ENCODE results near the gene PI16.

The PI16 gene

DNA sequence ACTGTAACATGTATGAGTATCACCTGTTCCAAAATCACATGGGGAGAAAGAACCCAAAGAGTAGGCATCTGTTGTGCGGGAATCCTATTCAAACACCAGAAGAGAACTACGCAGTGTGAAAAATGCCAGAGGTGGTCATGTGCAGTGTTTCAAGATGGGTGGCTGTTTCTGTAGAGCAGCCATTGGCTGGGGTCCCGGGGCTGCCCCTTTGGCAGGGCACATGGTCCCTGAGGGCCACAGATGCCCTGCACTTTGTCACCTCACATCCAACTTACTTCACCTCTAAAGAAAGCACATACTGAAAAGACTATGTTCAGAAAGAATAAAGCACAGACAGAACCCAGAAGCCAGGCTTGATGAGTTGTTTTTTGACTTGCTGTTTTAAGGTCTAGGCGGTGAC, 19.1 kb downstream of the PI16 start:
- H3K27ac Mint-ChIP-seq = peak overlapping the region in 1 of 2 donors; percentile 85
- no peak for DNase-seq
- no peaks in the 10 kb centered on the region for H3K27me3 Mint-ChIP-seq
- H3K4me1 Mint-ChIP-seq = no peaks in the 10 kb centered on the region
- no peak overlapping the region for H3K4me3 Mint-ChIP-seq
- ATAC-seq = no peak
- no peaks in the 10 kb centered on the region for H3K9me3 Mint-ChIP-seq

DNA sequence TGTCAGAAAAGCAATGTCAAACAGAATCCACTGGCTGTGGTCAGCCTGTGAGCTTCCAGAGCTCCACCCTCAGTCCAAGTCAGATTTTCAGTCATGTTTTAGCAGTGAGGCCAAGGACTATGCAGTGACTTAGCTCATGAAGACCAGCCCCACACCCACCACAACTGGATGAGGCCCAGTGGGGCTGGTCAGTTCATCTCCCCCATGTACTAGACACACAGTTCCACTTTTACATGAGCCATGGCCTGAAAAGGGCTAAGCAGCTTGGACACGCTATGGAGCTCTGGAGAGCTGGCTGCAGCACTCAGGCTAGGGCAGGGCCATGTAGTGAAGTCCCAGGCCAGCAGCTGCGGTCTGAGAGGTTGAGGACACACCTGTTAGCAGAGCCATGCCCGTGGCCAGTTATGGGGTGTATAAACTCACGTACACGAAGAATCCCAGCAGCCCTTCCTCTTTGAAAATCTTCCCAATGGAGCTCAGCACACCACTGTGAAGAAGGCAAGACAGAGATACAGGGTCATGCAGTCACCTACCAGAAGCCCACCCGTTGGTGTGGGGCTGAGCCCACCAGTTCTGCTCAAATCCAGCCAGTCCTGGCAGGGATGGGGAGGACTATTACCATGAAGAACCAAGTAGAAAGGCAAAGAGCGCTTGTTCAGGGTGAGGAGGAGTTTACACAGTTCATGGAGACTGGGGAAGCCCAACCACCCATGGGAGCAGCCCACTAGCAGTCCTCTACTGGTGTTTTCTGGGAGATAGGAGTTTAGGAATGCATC, 20.9 kb downstream of the PI16 start:
- Mint-ChIP-seq H3K4me3 (no peak overlapping the region), H3K9me3 (no peaks in the 10 kb centered on the region), H3K27ac (peak overlapping the region in 1 of 2 donors; percentile 27), H3K27me3 (no peaks in the 10 kb centered on the region), H3K4me1 (peaks cover 9% of the 10 kb centered on the region)
- ATAC-seq (no peak), DNase-seq (no peak)

- H3K27me3 Mint-ChIP-seq = no peaks in the 10 kb centered on the region
- no peak overlapping the region for H3K4me3 Mint-ChIP-seq
- ATAC-seq (no peak), DNase-seq (no peak)
- H3K27ac Mint-ChIP-seq = peak overlapping the region in 1 of 2 donors; percentile 27
- no peaks in the 10 kb centered on the region for H3K9me3 Mint-ChIP-seq
- H3K4me1 Mint-ChIP-seq = peaks cover 14% of the 10 kb centered on the region
Measured at GRCh38 chr6:36976007-36976264, 21.4 kb downstream of the PI16 start.

DNA sequence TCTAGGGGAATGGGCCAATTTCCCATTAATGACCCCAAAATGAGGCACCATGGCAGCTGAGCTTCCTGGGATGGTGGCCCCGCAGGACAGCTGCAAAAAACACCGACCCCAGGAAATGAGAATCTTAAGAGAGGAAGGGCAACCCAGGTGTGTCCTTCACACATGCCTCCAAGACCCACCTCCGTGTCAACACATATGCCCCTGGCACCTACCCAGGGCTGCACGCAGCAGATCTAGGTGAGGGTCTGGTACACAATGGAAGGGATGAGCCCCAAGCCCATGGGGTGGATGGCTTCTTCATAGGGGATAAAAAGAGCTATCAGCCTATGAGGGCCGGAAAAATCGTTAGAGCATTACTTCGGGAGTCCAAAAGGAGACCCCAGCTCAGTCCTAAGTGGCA, 22.0 kb downstream of the PI16 start:
- peaks cover 20% of the 10 kb centered on the region for H3K4me1 Mint-ChIP-seq
- H3K4me3 Mint-ChIP-seq = no peak overlapping the region
- no peaks in the 10 kb centered on the region for H3K9me3 Mint-ChIP-seq
- DNase-seq = no peak
- peak overlapping the region in 1 of 2 donors; percentile 27 for H3K27ac Mint-ChIP-seq
- no peaks in the 10 kb centered on the region for H3K27me3 Mint-ChIP-seq
- no peak for ATAC-seq

- Mint-ChIP-seq H3K27ac (no peak overlapping the region), H3K9me3 (no peaks in the 10 kb centered on the region), H3K4me3 (no peak overlapping the region), H3K4me1 (peaks cover 24% of the 10 kb centered on the region), H3K27me3 (no peaks in the 10 kb centered on the region)
- DNase-seq (no peak), ATAC-seq (no peak)
Measured at GRCh38 chr6:36976931-36977330, 22.4 kb downstream of the PI16 start.

- ATAC-seq = peak; percentile 27
- no peak overlapping the region for H3K4me3 Mint-ChIP-seq
- peak overlapping the region in 1 of 2 donors; percentile 45 for H3K27ac Mint-ChIP-seq
Measured at GRCh38 chr6:36977470-36977941, 23.0 kb downstream of the PI16 start.

DNA sequence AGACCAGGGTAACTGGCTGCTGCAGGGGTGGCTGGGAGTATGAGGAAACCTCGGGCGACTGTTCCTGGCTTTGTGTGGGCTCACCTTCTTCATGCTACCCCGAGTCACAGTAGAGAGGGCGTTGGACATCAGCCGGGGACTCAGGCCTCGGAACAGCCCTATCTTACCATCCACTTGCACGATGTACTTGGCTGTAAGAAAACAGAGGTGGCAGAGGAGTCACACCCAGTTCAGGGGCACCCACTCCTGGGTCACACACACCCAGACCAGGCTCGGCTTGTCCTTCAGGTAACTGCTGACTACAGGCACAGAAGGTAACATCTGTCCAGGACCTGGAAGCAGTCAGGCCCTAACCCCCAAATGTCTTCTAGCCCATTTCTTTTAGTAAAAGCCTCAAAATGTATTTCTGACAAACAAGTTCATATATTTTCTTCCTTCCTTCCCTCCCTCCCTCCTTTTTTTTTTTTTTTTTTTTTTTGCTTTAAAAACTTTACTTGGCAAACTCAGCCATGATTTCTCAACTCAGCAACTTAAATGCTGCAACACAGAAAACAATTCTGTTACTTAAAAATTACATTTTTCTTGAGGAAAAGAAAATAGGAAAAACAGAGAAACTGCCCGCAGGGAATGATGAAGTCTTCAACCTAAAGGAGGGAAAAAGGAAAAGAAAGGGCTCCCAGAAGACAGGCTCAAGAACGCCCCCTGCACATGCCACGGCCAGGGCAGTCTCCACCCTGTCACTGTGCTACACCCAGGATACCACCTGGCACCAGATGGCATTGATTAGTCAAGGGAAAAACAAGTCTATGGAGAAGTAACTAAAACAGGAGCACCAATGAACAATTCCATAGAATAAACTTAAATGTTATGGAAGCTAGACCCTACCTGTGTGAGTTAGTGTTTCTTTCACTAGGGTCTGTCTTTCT, 24.1 kb downstream of the PI16 start:
- Mint-ChIP-seq H3K4me1 (peaks cover 30% of the 10 kb centered on the region), H3K4me3 (no peak overlapping the region), H3K9me3 (no peaks in the 10 kb centered on the region), H3K27ac (peak overlapping the region in 1 of 2 donors; percentile 59), H3K27me3 (no peaks in the 10 kb centered on the region)
- DNase-seq (no peak), ATAC-seq (no peak)

More at GRCh38 chr6:36977470-36977941, 23.0 kb downstream of the PI16 start:
- Mint-ChIP-seq H3K9me3 (no peaks in the 10 kb centered on the region), H3K4me1 (peaks cover 30% of the 10 kb centered on the region), H3K27me3 (no peaks in the 10 kb centered on the region)
- DNase-seq = no peak

- no peaks in the 10 kb centered on the region for H3K27me3 Mint-ChIP-seq
- peak overlapping the region in 1 of 2 donors; percentile 59 for H3K27ac Mint-ChIP-seq
- DNase-seq (peak in 1 of 2 donors; percentile 35), ATAC-seq (peak; percentile 68)
- H3K4me3 Mint-ChIP-seq = no peak overlapping the region
- H3K9me3 Mint-ChIP-seq = no peaks in the 10 kb centered on the region
- peaks cover 30% of the 10 kb centered on the region for H3K4me1 Mint-ChIP-seq
Measured at GRCh38 chr6:36979347-36979742, 24.8 kb downstream of the PI16 start.

DNA sequence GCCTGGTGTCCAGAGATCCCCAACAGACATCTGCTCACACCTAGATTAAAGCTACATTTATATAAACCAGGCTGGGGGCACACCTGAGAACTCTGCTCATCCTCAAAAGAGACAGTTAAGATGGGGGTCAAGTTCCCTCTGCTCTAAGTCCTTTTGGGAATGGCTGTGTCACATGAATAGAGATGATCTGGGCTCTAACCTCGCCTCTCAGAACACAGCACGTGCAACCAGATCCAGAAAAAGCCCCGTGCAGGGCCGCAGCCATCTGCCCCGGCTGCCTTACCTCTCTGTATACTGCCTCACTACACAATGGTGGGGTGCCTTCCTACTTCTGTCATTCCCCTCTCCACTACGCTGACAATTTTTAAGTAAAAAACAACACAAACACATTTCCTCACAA, 25.6 kb downstream of the PI16 start:
- peak overlapping the region; percentile 10 to 21 for H3K27ac Mint-ChIP-seq
- H3K9me3 Mint-ChIP-seq = no peaks in the 10 kb centered on the region
- no peak overlapping the region for H3K4me3 Mint-ChIP-seq
- H3K27me3 Mint-ChIP-seq = no peaks in the 10 kb centered on the region
- DNase-seq (no peak), ATAC-seq (no peak)
- peaks cover 30% of the 10 kb centered on the region for H3K4me1 Mint-ChIP-seq

GRCh38 chr6:36980876-36981619, 26.5 kb downstream of the PI16 start:
- DNase-seq (no peak), ATAC-seq (no peak)
- H3K27me3 Mint-ChIP-seq = no peaks in the 10 kb centered on the region
- H3K9me3 Mint-ChIP-seq = no peaks in the 10 kb centered on the region
- H3K27ac Mint-ChIP-seq = no peak overlapping the region
- peaks cover 30% of the 10 kb centered on the region for H3K4me1 Mint-ChIP-seq
- H3K4me3 Mint-ChIP-seq = no peak overlapping the region

GRCh38 chr6:36983538-36983937, 29.0 kb downstream of the PI16 start:
- no peak for DNase-seq
- no peak for ATAC-seq
- no peaks in the 10 kb centered on the region for H3K9me3 Mint-ChIP-seq
- no peak overlapping the region for H3K4me3 Mint-ChIP-seq
- H3K27me3 Mint-ChIP-seq = no peaks in the 10 kb centered on the region
- no peak overlapping the region for H3K27ac Mint-ChIP-seq
- peaks cover 40% of the 10 kb centered on the region for H3K4me1 Mint-ChIP-seq

- Mint-ChIP-seq H3K27me3 (no peaks in the 10 kb centered on the region), H3K27ac (no peak overlapping the region), H3K4me1 (peaks cover 35% of the 10 kb centered on the region), H3K9me3 (no peaks in the 10 kb centered on the region), H3K4me3 (no peak overlapping the region)
- ATAC-seq (peak; percentile 43), DNase-seq (peak in 1 of 2 donors; percentile 59)
Measured at GRCh38 chr6:36984581-36985416, 30.3 kb downstream of the PI16 start.

- H3K27me3 Mint-ChIP-seq = no peaks in the 10 kb centered on the region
- no peak overlapping the region for H3K4me3 Mint-ChIP-seq
- no peak overlapping the region for H3K27ac Mint-ChIP-seq
- no peaks in the 10 kb centered on the region for H3K9me3 Mint-ChIP-seq
- peaks cover 31% of the 10 kb centered on the region for H3K4me1 Mint-ChIP-seq
- no peak for ATAC-seq
- no peak for DNase-seq
Measured at GRCh38 chr6:36985417-36985807, 30.9 kb downstream of the PI16 start.

DNA sequence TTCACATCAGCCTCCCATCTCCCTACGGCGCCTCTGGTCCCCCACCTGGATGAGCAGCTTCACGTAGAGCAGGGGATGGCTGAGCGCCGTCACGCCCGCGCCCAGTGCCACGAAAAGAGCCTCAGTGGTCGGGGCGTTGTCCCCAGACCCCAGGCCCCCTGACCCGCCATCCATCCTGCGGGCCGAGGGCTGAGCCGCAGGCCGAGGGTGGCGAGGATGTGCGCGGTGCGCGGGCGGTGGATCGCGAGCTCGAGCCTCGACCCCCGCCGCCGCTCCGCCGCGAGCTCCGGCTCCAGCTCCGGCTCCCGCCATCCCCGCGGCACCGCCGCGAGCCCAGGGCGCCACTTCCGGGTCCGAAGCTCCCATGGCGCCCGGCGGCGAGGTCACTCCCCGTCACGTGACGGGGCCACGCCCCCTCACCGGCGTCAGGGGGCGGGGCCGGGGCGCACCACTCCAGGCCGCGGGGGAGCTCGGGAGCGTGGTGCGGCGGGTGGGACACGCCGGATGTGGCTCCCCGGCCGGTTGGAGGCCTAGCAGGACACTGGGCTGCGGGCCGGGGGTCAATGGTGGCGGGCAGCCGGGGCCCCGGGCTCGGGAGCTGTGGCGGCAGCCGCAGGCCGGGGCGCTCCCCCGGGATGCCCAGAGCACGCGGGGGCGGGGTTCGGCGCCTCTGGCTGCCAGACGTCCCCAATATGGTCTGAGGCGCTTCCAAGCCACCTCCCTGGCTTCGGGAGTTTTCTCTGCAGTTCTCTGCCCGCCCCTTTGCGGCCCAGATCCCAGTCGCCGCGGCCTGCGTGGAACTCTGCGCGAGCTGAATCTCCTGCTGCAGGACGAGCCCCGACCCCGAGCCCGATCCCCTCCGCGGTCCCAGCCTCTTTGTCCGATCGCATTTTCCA, 31.5 kb downstream of the PI16 start, which contains the start of gene MTCH1:
MTCH1 (minus strand) TSS at position 389 of the 896 bp plus-strand sequence; CDS start at position 366, 23 bp downstream.
- DNase-seq (peak; percentile 90 to 94), ATAC-seq (peak; percentile 88)
- H3K27me3 Mint-ChIP-seq = no peaks in the 10 kb centered on the region
- H3K27ac Mint-ChIP-seq = peak within 1 kb of the TSS; percentile 98 to 99
- peaks cover 25% of the 10 kb centered on the region for H3K4me1 Mint-ChIP-seq
- no peaks in the 10 kb centered on the region for H3K9me3 Mint-ChIP-seq
- H3K4me3 Mint-ChIP-seq = peak within 1 kb of the TSS in 1 of 2 donors; percentile 98

Data from stimulated activated naive CD8-positive, alpha-beta T cell treated with anti-CD3 and anti-CD28 coated beads, Interleukin-15, amount 100 ng/mL, for 72 hours (primary cell).